MM.1S (cell line): ENCODE data around the gene TRAPPC14.
"Not testable (repeated sequence)": the region's sequence is repeated elsewhere in the genome, so short reads cannot be mapped to it uniquely, and the experiment has no call there.

ENCODE experiments used
- DNase-seq: peaks from one replicate; pipeline ENCODE4 v3.0.0-alpha.2; 2015
- H2AFZ ChIP-seq: fragments of 300-600 bp; sonication (generic); 2 replicates; pipeline ENCODE4 v1.6.0; 2016; ENCODE audit warnings: antibody characterized with exemption, low read length
- H3F3A ChIP-seq: fragments of 300-600 bp; sonication (generic); 2 replicates; pipeline ENCODE4 v1.6.1; 2016; ENCODE audit warnings: mild to moderate bottlenecking, antibody characterized with exemption, low read length, moderate library complexity, mixed read lengths; ENCODE audit not compliant: insufficient read depth
- H3K27ac ChIP-seq: fragments of 300-600 bp; sonication (generic); 2 replicates; pipeline ENCODE4 v1.5.1; 2016; ENCODE audit warnings: mild to moderate bottlenecking, low read length
- H3K27me3 ChIP-seq: fragments of 300-600 bp; sonication (generic); replicated peaks from 2 replicates; pipeline ENCODE4 v1.6.0; 2016; ENCODE audit warnings: low read length; ENCODE audit not compliant: insufficient read depth
- H3K36me3 ChIP-seq: fragments of 300-600 bp; sonication (generic); replicated peaks from 2 replicates; pipeline ENCODE4 v1.6.1; 2016; ENCODE audit warnings: mild to moderate bottlenecking, low read length, mixed read lengths; ENCODE audit not compliant: insufficient read depth
- H3K4me1 ChIP-seq: fragments of 300-600 bp; sonication (generic); 2 replicates; pipeline ENCODE4 v1.6.1; 2016; ENCODE audit warnings: low read length, mixed read lengths
- H3K4me2 ChIP-seq: fragments of 300-600 bp; sonication (generic); 2 replicates; pipeline ENCODE4 v1.6.0; 2016; ENCODE audit warnings: low read depth, low read length
- H3K4me3 ChIP-seq: fragments of 300-600 bp; sonication (generic); 2 replicates; pipeline ENCODE4 v1.5.1; 2016; ENCODE audit warnings: low read length, mixed read lengths
- H3K79me2 ChIP-seq: fragments of 300-600 bp; sonication (generic); 2 replicates; pipeline ENCODE4 v1.6.1; 2016; ENCODE audit warnings: mixed run types, low read length, mixed read lengths
- H3K9ac ChIP-seq: fragments of 300-600 bp; sonication (generic); 2 replicates; pipeline ENCODE4 v1.6.1; 2016; ENCODE audit warnings: low read length, mixed read lengths
- H3K9me2 ChIP-seq: fragments of 300-600 bp; sonication (generic); replicated peaks from 2 replicates; pipeline ENCODE4 v1.6.1; 2016; ENCODE audit warnings: mild to moderate bottlenecking, low read length, mixed read lengths; ENCODE audit not compliant: insufficient read depth
- H3K9me3 ChIP-seq: fragments of 300-600 bp; sonication (generic); replicated peaks from 2 replicates; pipeline ENCODE4 v1.6.1; 2016; ENCODE audit warnings: mild to moderate bottlenecking, low read length, mixed read lengths; ENCODE audit not compliant: insufficient read depth
- H4K20me1 ChIP-seq: fragments of 300-600 bp; sonication (generic); 2 replicates; pipeline ENCODE4 v1.6.1; 2016; ENCODE audit warnings: mild to moderate bottlenecking, low read length, moderate library complexity, mixed read lengths; ENCODE audit not compliant: insufficient read depth
- CTCF ChIP-seq: fragments of 300-600 bp; sonication (generic); IDR thresholded peaks from 2 replicates; pipeline ENCODE4 v1.5.1; 2016; ENCODE audit warnings: antibody characterized with exemption, low read length, mixed read lengths
- EZH2 ChIP-seq: fragments of 300-600 bp; sonication (generic); optimal IDR thresholded peaks from 2 replicates; pipeline ENCODE3; 2017; ENCODE audit warnings: low read depth, mild to moderate bottlenecking, antibody characterized with exemption, low read length, mixed read lengths
- EZH2phosphoT487 ChIP-seq: fragments of 300-600 bp; sonication (generic); IDR thresholded peaks from 2 replicates; pipeline ENCODE4 v1.6.1; 2018; ENCODE audit warnings: antibody characterized with exemption, low read length

TRAPPC14 gene

GRCh38 chr7:100130608-100131453 lies 27.7 kb downstream of the TRAPPC14 start:
- peak overlapping the region; percentile 94 for H3K4me2 ChIP-seq
- H3K27ac ChIP-seq: no peak overlapping the region
- peak overlapping the region; percentile 38; the same call in 1 of the 2 replicates for H3K4me3 ChIP-seq
- no peaks in the 10 kb centered on the region for H3K9me3 ChIP-seq
- peak; percentile 64 for DNase-seq
- no peaks in the 10 kb centered on the region for H3K27me3 ChIP-seq
- peaks cover 15% of the 10 kb centered on the region for H3K4me1 ChIP-seq
- H4K20me1 ChIP-seq: no peaks in the 10 kb centered on the region
- no peaks in the 10 kb centered on the region; the same call in 1 of the 2 replicates for H3K79me2 ChIP-seq
- H3F3A ChIP-seq: peaks cover 20% of the 10 kb centered on the region
- no peaks in the 10 kb centered on the region for H3K9me2 ChIP-seq
- peak overlapping the region; percentile 33; the same call in 1 of the 2 replicates for H3K9ac ChIP-seq
- H2AFZ ChIP-seq: peak overlapping the region; percentile 59
- TF ChIP-seq CTCF (peak; percentile 73), EZH2 (no peak), EZH2phosphoT487 (no peak)
- no peaks in the 10 kb centered on the region for H3K36me3 ChIP-seq

- H3K36me3 ChIP-seq, DNase-seq, H3K4me3 ChIP-seq, H3K27me3 ChIP-seq, H3K9me3 ChIP-seq, H3K79me2 ChIP-seq, H3K9me2 ChIP-seq, H3K4me2 ChIP-seq, H3K27ac ChIP-seq, H4K20me1 ChIP-seq, H3K9ac ChIP-seq, H2AFZ ChIP-seq: not testable (repeated sequence)
- H3F3A ChIP-seq: peaks cover 20% of the 10 kb centered on the region
- H3K4me1 ChIP-seq: peaks cover 15% of the 10 kb centered on the region
Measured at GRCh38 chr7:100130220-100130607, 28.3 kb downstream of the TRAPPC14 start.

- no peak overlapping the region for H2AFZ ChIP-seq
- no peak overlapping the region for H3K4me3 ChIP-seq
- H3K4me2 ChIP-seq: no peak overlapping the region
- H3K36me3 ChIP-seq: no peaks in the 10 kb centered on the region
- H3K79me2 ChIP-seq: peaks cover 7% of the 10 kb centered on the region; the same call in 1 of the 2 replicates
- no peak overlapping the region for H3K27ac ChIP-seq
- peaks cover 15% of the 10 kb centered on the region for H3K4me1 ChIP-seq
- no peak overlapping the region for H3K9ac ChIP-seq
- DNase-seq: no peak
- no peaks in the 10 kb centered on the region for H3K27me3 ChIP-seq
- no peaks in the 10 kb centered on the region for H3K9me2 ChIP-seq
- peaks cover 20% of the 10 kb centered on the region for H3F3A ChIP-seq
- no peak for TF ChIP-seq CTCF
- TF ChIP-seq EZH2phosphoT487: no peak
- no peak for TF ChIP-seq EZH2
- no peaks in the 10 kb centered on the region for H3K9me3 ChIP-seq
- H4K20me1 ChIP-seq: no peaks in the 10 kb centered on the region
Measured at GRCh38 chr7:100128637-100128963, 29.9 kb downstream of the TRAPPC14 start.
